Body of pancreas (tissue), 4 donors: Measurements from ENCODE around the gene HOXA3.

Experiments used
- CTCF ChIP-seq, 7 experiments: fragments of 450-650 bp in 4 of 7; fragments of 200-600 bp in 3 of 7; sonication (generic) in 3 of 7; IDR thresholded peaks; one replicate each; pipeline ENCODE4 v1.5.1; 2016 to 2019; ENCODE audit warnings: antibody characterized with exemption in 7 of 7
- POLR2A ChIP-seq, 3 donors: fragments of 450-650 bp; IDR thresholded peaks; one replicate each; pipeline ENCODE4 v1.6.1; 2016; ENCODE audit warnings: antibody characterized with exemption in 3 of 3, mild to moderate bottlenecking in 2 of 3

- TF ChIP-seq CTCF (IDR thresholded peaks at IDR 0.05): no peak
- TF ChIP-seq POLR2A (IDR thresholded peaks at IDR 0.05): no peak
These were observed 7.0 kb downstream of the HOXA3 start for GRCh38 chr7:27145165-27145913.
